HG03095 (cell line): ENCODE results near the gene PDE6D.
"Not testable (repeated sequence)": the region's sequence is repeated elsewhere in the genome, so short reads cannot be mapped to it uniquely, and the experiment has no call there.

Source experiments
- ATAC-seq: cut with Tn5 transposase; IDR thresholded peaks from one replicate; pipeline ENCODE4 v1.9.1; 2021; ENCODE audit warnings: moderate library complexity; ENCODE audit not compliant: unreplicated experiment

Gene PDE6D

GRCh38 chr2:231780123-231780908 is 766 bp downstream of the PDE6D start:
- ATAC-seq = no peak

GRCh38 chr2:231769170-231770136 is 11.6 kb downstream of the PDE6D start:
- ATAC-seq = no peak

- no peak for ATAC-seq
These were observed 15.6 kb downstream of the PDE6D start for GRCh38 chr2:231765496-231765929.

GRCh38 chr2:231764760-231765159 is 16.3 kb downstream of the PDE6D start:
- no peak for ATAC-seq

GRCh38 chr2:231764124-231764523 is 17.0 kb downstream of the PDE6D start:
- ATAC-seq = no peak

GRCh38 chr2:231761735-231762134 is 19.3 kb downstream of the PDE6D start:
- ATAC-seq = no peak

- ATAC-seq = no peak
These were observed 29.0 kb downstream of the PDE6D start for GRCh38 chr2:231752061-231752460.

DNA sequence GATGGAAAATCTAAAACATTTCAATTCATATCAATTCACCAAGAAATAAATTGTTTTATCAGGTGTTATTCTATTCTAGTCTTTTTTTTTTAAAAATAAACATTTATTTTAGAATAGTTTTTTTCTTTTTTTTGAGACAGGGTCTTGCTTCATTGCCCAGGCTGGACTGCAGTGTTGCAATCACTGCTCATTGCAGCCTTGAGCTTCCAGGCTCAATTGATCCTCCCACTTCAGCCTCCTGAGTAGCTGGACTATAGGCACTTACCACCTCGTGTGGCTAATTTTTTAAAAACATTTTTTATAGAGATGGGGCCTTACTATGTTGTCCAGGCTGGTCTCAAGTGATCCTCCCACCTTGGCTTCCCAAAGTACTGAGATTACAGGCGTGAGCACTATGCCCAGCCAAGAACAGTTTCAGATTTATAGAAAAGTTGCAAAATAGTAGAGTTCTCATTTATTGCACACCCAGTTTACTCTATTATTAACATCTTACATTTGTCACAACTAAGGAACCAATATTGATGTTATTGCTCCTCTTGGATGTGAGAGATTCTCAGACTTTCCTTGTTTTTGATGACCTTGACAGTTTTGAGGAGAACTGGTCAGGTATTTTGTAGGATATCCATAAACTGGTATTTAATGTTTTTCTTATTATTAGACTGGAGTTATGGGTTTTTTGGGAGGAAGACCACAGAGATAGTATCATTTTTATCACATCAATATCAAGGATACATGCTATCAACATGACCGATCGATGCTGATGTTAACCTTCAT is 29.9 kb downstream of the PDE6D start:
- no peak for ATAC-seq

DNA sequence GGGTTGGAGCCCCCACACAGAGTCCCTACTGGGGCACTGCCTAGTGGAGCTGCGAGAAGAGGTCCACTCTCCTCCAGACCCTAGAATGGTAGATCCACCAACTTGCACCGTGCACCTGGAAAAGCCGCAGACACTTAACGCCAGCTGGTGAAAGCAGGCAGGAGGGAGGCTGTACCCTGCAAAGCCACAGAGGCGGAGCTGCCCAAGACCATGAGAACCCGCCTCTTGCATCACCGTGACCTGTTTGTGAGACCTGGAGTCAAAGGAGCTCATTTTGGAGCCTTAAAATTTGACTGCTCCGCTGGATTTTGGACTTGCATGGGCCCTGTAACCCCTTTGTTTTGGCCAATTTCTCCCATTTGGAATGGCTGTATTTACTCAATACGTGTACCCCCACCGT is 32.1 kb downstream of the PDE6D start:
- ATAC-seq = not testable (repeated sequence)

DNA sequence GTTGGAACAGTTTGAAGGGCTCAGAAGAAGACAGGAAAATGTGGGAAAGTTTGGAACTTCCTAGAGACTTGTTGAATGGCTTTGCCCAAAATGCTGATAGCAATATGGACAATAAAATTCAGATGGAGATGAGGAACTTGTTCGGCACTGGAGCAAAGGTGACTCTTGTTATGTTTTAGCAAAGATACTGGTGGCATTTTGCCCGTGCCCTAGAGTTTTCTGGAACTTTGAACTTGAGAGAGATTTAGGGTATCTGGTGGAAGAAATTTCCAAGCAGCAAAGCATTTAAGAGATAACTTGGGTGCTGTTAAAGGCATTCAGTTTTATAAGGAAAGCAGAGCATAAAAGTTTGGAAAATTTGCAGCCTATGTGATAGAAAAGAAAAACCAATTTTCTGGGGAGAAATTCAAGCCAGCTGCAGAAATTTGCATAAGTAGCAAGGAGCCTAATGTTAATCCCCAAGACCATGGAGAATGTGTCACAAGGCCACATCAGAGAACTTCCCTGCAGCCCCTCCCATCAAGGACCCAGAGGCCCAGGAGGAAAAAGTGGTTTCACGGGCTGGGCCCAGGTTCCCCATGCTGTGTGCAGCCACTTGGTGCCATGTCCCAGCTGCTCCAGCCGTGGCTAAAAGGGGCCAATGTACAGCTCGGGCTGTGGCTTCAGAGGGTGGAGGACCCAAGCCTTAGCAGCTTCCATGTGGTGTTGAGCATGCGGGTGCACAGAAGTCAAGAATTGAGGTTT is 32.8 kb downstream of the PDE6D start:
- not testable (repeated sequence) for ATAC-seq

GRCh38 chr2:231745303-231746038 is 35.6 kb downstream of the PDE6D start:
- no peak for ATAC-seq

DNA sequence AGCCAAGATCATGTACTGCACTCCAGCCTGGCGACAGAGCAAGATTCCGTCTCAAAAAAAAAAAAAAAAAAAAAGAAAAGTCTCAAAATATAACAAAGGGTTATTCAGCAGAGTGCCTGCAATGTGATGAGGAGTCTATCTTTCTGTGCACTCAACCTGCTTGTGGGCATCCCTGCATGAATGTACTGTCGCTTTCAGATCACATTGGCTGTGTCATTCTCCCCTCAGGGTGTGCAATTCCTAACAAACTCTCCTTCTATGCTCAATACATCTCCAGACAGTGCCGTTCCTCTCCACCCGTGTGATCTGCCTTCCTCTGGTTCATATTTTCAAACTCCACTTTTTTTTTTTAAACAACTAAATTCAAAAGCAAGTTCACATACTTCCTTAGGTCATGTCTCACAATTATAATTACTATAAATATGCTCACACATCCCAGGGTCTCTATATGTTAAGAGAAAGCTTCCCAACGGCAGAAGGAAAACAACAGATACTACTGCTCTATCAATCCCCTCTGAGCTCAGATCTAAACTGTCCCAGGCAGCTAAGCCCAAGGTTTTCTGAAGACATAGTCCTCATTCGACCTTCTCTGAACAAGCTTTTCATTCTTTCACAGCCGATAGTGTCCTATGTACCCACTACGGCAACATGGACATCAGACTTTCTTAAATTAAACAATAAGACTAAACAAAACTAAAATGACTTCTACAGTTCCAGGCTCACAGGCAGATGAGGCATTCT is 37.5 kb downstream of the PDE6D start:
- ATAC-seq = no peak

- no peak for ATAC-seq
These were observed 43.3 kb downstream of the PDE6D start for GRCh38 chr2:231737761-231738160.

- no peak for ATAC-seq
These were observed 48.5 kb downstream of the PDE6D start for GRCh38 chr2:231732604-231733003.

DNA sequence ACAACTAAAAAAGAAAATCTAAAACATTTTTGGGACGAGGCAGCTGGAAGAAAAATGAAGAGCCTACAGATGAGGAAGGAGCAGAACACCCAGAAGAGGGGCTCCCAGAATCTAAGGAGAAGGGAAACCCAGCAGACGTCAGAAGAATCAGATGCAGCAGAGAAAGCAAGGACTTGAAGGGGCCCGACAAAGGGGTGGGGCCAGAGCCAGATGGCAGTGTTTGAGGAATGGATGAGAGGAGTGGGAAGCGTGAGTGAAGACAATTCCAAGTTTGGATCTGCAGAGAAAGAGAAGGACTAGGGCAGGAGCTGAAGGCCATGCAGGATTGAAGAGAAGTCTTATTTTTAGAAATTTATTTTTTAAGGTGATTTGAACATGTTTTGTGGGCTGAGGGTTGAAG is 53.5 kb downstream of the PDE6D start:
- ATAC-seq = no peak

DNA sequence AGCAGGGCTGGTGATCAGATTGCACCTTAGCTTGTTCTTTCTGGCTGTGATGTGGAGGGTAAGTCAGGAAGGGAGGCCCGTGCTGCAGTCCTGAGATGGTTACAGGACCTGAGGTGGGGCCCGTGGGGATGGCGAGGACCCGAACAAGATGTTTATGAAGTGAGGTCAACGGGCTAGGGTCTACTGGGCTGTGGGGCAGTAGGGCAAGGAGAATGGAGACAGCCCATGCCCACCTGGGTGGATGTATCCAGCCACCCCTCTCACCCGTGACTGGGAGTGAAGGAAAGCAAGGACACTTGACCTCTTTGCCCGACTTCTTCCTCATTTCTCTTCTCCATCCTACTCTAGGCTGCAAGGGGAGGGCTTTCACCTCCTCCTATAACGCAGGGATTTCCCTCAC is 54.8 kb downstream of the PDE6D start:
- no peak for ATAC-seq

DNA sequence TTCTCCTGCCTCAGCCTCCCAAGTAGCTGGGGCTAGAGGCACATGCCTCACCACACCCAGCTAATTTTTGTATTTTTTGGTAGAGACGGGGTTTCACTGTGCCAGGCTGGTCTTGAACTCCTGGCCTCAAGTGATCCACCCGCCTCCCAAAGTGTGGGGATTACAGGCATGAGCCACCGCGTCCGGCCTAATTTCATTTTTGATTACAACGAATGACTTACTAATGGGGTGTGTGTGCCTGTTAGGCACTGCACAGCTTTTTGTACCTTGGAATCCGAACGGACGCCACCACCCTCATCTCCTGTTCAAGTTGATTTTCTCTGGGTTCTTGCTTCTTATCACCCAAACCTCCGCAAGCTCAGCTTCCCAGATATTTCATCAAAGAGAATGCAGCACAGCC is 55.6 kb downstream of the PDE6D start:
- no peak for ATAC-seq

DNA sequence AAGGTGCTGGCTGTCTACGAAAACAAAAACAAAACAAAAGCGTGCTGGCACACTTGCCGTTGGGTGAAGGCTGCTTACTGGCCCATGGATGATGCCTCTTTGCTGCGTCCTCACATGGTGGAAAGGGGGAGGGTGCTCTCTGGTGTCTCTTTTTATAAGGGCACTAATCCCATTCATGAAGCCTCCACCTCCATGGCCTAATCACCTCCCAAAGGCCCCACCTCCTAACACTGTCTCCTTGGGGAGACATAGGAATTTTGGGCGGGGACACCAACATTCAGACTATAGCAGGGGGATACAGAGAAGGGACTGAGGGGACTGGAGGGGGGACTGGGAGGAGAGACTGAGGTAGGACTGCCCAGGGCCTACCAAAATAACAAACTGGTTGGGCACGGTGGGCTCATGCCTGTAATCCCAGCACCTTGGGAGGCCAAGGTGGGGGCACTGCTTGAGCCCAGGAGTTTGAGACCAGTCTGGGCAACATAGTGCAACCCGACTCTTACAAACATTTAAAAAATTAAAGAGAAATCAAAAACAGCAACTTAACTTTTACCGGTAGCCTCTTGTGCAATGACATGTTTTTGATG is 58.3 kb downstream of the PDE6D start:
- ATAC-seq = no peak
